CD4-positive, alpha-beta T cell treated with Interferon alpha-2 for 1 hour (primary cell): ENCODE measurements around the gene FBXL17.

Source experiments
- DNase-seq, 2 donors: peaks; one replicate each; pipeline ENCODE4 v3.0.0-alpha.2; 2020 to 2022

Gene FBXL17

DNA sequence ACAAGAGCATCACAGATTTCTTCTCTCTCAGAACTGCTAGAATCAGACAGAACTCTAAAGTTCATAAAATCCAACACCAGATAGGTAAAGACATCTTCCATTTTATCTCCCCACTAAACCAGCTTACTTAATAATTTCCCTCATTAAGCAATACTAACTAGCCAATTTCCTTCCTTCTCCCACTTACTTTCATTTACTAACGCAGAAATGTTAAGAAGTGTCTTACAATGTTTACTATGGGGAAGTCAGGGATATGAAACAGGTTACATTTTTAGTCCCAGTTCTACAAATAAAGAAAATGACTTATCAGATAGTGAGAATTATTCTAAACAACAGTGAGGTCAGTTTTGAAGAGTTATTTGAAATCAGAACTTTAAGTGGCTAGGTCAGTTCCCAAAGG, 236.5 kb downstream of the FBXL17 start:
- DNase-seq, result no peak

GRCh38 chr5:108144332-108144731, 237.6 kb downstream of the FBXL17 start:
- no peak for DNase-seq

GRCh38 chr5:108143581-108143980, 238.3 kb downstream of the FBXL17 start:
- no peak for DNase-seq

- no peak for DNase-seq
Measured at GRCh38 chr5:108141676-108142075, 240.2 kb downstream of the FBXL17 start.

- DNase-seq, result no peak
Measured at GRCh38 chr5:108136493-108136892, 245.4 kb downstream of the FBXL17 start.

DNA sequence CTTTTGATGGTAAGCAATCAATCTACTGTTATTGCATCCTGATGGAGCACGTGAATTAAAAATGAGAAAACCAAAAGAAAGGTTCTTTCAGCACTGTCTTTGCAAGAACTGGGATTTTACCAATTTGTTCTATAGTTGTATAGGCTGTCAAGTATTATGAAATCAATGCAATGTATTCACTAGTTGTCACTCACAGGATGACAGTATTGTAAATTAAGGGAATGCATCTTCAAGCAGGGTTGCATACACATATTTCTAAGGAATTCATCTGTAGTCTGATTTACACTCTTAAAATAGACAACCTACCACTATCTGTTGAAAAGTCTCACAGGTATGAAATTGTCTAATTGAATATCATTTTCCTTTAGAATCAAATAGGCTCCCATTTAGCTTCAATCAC, 252.8 kb downstream of the FBXL17 start:
- no peak for DNase-seq

GRCh38 chr5:108125771-108126511, 256.0 kb downstream of the FBXL17 start:
- DNase-seq, result no peak

- no peak for DNase-seq
Measured at GRCh38 chr5:108124596-108124995, 257.3 kb downstream of the FBXL17 start.

DNA sequence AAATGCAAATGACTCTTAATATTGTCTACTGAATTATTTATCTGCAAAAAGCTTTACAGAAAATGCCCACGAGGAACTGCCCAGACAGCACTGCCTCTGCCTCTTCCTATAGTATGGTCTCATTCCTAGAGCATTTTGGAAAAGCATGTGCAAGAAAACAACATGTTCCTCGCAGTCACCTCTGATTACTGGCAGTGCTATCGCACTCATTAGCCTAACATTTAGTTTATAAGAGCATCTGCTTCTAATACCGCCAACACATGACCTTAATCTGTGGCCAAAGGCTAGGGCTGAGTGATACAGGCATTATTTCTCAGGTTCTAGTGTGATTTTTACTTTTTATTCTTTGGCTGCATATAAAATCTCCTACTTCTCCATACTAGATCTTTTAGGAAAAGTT, 259.2 kb downstream of the FBXL17 start:
- DNase-seq, result no peak

DNA sequence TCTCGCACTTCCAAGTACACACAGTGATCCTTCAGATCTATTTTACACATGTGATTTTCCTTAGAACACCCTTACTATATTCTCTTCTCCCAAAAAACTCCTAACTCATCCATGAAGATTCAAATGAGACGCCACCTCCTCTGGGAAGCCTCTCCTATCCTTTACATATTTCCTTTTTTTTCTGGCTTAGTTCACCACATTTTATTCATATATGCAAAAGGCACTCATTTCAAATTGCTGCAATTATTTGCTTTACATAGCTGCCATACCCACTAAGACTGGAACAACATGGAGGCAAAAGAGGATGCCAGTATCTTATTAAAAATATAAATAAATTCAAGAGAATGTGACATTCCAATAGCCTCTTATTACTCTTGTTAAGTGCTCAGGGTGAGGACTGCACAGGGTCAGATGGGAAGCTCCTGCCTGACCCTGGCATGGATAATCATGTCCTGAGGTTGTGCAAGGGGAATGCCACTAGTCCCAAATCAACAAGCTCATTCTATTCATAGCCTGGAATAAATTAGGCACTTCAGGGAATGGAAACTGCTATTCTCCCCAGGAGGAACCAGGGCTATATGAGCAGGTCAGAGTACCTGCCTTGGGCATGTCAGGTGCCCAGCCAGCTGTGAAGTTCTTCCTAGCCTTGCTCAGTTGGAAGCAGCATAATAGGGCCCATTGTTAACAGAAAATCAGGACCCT, 262.9 kb downstream of the FBXL17 start:
- DNase-seq, result no peak

- DNase-seq, result no peak
Measured at GRCh38 chr5:108115673-108116072, 266.2 kb downstream of the FBXL17 start.

GRCh38 chr5:108113950-108114349, 267.9 kb downstream of the FBXL17 start:
- DNase-seq, result no peak

DNA sequence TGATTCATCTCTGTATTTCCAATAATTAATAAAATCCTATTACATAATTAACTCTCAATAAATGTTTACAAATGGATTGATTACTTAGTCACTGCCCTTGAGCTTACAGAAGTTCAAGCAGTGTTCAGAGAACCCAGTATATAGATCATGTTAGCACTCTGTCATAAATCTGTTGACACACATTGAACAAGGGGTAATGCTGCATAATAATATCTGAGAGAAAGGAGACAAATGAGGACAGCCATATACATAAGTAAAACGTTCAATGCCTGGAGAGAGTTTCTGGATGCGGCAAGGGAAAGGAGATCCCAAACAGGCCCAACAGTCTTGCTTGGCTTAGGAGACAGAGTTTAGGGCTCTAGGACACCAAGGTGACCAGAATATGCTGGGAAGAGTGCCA, 270.2 kb downstream of the FBXL17 start:
- no peak for DNase-seq

GRCh38 chr5:108109059-108109458, 272.8 kb downstream of the FBXL17 start:
- no peak for DNase-seq

GRCh38 chr5:108104448-108104847, 277.4 kb downstream of the FBXL17 start:
- DNase-seq, result no peak

DNA sequence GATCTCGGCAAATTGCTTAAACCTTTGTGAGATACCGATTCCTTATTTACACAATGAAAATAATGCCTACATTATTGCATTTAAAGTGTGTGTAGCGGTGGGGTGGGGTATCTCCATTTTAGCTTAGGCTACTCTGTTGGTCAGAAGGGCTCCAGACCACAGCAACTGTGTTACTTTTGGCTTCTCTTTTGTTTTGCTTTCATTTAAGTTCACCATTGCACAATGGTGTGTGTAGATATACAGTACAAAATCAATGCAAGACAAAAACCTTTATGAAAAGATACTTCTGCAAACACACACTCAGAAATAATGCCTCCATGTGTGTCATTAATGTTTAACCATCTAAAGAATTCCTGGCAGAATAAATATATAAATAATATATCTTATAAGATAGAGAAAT, 279.4 kb downstream of the FBXL17 start:
- DNase-seq, result no peak

DNA sequence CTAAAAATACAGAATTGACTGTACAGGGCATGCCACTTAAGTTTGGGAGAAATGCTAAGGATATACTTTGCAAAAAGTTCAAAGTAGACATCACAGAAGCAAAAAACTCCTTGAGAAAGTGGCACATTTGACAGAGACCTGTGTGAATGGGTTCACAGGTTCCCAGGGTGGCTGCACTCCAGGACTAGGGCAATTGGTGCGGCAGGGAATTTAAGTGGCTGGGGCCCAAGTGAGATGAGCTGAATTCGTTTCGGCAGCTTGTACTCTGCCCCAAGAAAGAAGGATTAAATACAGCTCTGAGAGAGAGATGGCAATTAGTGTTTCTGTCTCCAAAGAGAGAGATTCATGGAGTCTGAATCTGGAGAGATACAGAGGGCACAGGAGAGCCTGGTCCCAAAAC, 280.1 kb downstream of the FBXL17 start:
- no peak for DNase-seq

- no peak for DNase-seq
Measured at GRCh38 chr5:108101130-108101529, 280.8 kb downstream of the FBXL17 start.

GRCh38 chr5:108094800-108095199, 287.1 kb downstream of the FBXL17 start:
- no peak for DNase-seq

GRCh38 chr5:108093186-108093585, 288.7 kb downstream of the FBXL17 start:
- no peak for DNase-seq

DNA sequence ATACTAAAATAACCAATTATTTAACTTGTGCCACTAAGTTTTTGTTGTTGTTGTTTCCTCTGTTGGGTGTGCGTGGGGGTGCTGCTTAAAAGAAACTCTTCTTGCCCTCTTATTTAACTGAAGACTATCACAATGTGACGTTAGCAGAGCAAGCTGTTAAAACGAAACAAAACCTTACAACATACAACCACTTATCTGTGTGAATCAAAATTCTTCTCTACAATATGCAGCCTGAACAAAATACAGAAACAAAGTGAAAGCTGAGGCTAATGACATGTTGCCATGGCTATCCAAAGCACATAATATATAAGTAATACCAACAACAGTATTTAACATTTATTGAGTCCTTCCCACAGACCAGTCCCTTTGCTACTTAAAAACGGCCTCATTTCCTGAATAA, 291.0 kb downstream of the FBXL17 start:
- no peak for DNase-seq

DNA sequence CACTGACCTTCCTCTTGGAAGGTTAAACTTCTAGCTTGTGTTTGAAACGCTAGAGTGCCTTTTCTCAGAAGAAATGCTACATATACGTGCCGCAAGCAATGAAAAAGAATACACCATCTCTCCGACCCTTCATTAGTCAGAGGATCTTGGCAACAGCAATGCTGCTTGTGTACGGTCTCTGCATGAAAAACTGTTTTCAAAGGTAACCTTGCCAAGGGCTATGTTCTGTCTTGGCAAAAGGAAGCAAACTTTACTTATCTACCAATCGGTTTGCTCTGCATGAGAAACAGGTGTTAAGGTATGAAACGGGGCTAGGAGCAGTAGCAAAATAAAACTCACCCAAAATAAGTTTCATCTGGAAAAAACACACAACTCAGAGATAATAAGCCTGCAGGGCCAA, 297.8 kb downstream of the FBXL17 start:
- DNase-seq, result no peak

GRCh38 chr5:108083232-108083631, 298.7 kb downstream of the FBXL17 start:
- no peak for DNase-seq

GRCh38 chr5:108081707-108082106, 300.2 kb downstream of the FBXL17 start:
- DNase-seq, result no peak

DNA sequence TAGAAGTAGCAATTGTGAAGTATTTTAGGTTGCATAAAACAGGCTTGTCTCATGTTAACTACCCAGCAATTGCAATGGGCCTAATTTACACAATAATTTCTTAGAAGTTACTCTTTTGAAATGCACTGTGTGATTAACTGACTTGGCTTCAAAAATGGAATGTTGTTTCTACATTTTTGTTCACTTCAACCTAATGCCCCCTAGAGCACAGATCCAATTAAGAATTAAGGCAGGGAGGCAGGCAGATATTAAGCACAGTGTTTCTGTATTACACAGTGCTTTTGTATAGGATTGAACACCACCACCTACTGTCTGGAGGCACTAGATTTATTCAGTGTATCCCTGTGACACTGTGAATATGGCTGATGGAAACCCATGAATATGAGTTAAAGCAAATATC, 302.1 kb downstream of the FBXL17 start:
- DNase-seq, result no peak
